T-helper 1 cell treated with Interleukin-12 subunit alpha and Interleukin-12 subunit beta and Interleukin-4 antibody, amounts not matched to agents 30 μg/mL and 1 μg/mL, for 36 hours (primary cell): ENCODE results near the gene RHO.
"Not testable (repeated sequence)": the region's sequence is repeated elsewhere in the genome, so short reads cannot be mapped to it uniquely, and the experiment has no call there.

ENCODE experiments used
- H3K27ac Mint-ChIP-seq: one replicate; pipeline ENCODE4 v1.8.0; 2021; ENCODE audit warnings: mild to moderate bottlenecking, mixed read lengths
- H3K27me3 Mint-ChIP-seq: one replicate; pipeline ENCODE4 v1.8.0; 2021; ENCODE audit warnings: low read depth, mixed read lengths
- H3K36me3 Mint-ChIP-seq: one replicate; pipeline ENCODE4 v1.8.0; 2021; ENCODE audit warnings: low read depth, mixed read lengths
- H3K4me1 Mint-ChIP-seq: one replicate; pipeline ENCODE4 v1.8.0; 2021; ENCODE audit warnings: low read depth, mixed read lengths
- H3K4me3 Mint-ChIP-seq: one replicate; pipeline ENCODE4 v1.8.0; 2021; ENCODE audit warnings: mild to moderate bottlenecking, moderate library complexity, mixed read lengths
- H3K9me3 Mint-ChIP-seq: one replicate; pipeline ENCODE4 v1.8.0; 2021; ENCODE audit warnings: mixed read lengths

RHO gene

GRCh38 chr3:129536804-129537203, 8.4 kb downstream of the RHO start:
- Mint-ChIP-seq H3K9me3 (no peaks in the 10 kb centered on the region), H3K36me3 (no peaks in the 10 kb centered on the region), H3K27ac (no peak overlapping the region), H3K4me1 (no peaks in the 10 kb centered on the region), H3K27me3 (peaks cover 3% of the 10 kb centered on the region), H3K4me3 (no peak overlapping the region)

- H3K4me3 Mint-ChIP-seq, result no peak overlapping the region
- H3K36me3 Mint-ChIP-seq, result no peaks in the 10 kb centered on the region
- H3K27ac Mint-ChIP-seq, result no peak overlapping the region
- H3K9me3 Mint-ChIP-seq, result no peaks in the 10 kb centered on the region
- no peaks in the 10 kb centered on the region for H3K4me1 Mint-ChIP-seq
- H3K27me3 Mint-ChIP-seq, result peaks cover 3% of the 10 kb centered on the region
Observed at GRCh38 chr3:129539206-129539605, 10.8 kb downstream of the RHO start.

GRCh38 chr3:129540776-129541516, 12.5 kb downstream of the RHO start:
- Mint-ChIP-seq H3K4me3 (no peak overlapping the region), H3K9me3 (no peaks in the 10 kb centered on the region), H3K27me3 (peaks cover 3% of the 10 kb centered on the region), H3K27ac (no peak overlapping the region), H3K36me3 (no peaks in the 10 kb centered on the region), H3K4me1 (no peaks in the 10 kb centered on the region)

- Mint-ChIP-seq H3K4me3 (no peak overlapping the region), H3K27ac (no peak overlapping the region), H3K27me3 (peaks cover 3% of the 10 kb centered on the region), H3K36me3 (no peaks in the 10 kb centered on the region), H3K9me3 (no peaks in the 10 kb centered on the region), H3K4me1 (no peaks in the 10 kb centered on the region)
Observed at GRCh38 chr3:129542747-129543146, 14.3 kb downstream of the RHO start.

GRCh38 chr3:129543156-129543790, 14.8 kb downstream of the RHO start, which contains the start of gene H1-8:
Gene H1-8 (plus strand): TSS chr3:129543175. CDS start chr3:129543219, 44 bp downstream.
- no peak within 1 kb of the TSS for H3K4me3 Mint-ChIP-seq
- no peak within 1 kb of the TSS for H3K27ac Mint-ChIP-seq
- no peaks in the 10 kb centered on the region for H3K36me3 Mint-ChIP-seq

GRCh38 chr3:129543999-129544398, 15.6 kb downstream of the RHO start:
- no peak overlapping the region for H3K4me3 Mint-ChIP-seq
- no peaks in the 10 kb centered on the region for H3K9me3 Mint-ChIP-seq
- H3K27me3 Mint-ChIP-seq, result peaks cover 3% of the 10 kb centered on the region
- no peaks in the 10 kb centered on the region for H3K36me3 Mint-ChIP-seq
- no peak overlapping the region for H3K27ac Mint-ChIP-seq
- no peaks in the 10 kb centered on the region for H3K4me1 Mint-ChIP-seq

More at GRCh38 chr3:129543156-129543790, 14.8 kb downstream of the RHO start, which contains the start of gene H1-8:
- peaks cover 3% of the 10 kb centered on the region for H3K27me3 Mint-ChIP-seq
- no peaks in the 10 kb centered on the region for H3K9me3 Mint-ChIP-seq
- no peaks in the 10 kb centered on the region for H3K4me1 Mint-ChIP-seq

- H3K9me3 Mint-ChIP-seq, H3K36me3 Mint-ChIP-seq, H3K27ac Mint-ChIP-seq, H3K4me3 Mint-ChIP-seq, H3K4me1 Mint-ChIP-seq, H3K27me3 Mint-ChIP-seq: not testable (repeated sequence)
Observed at GRCh38 chr3:129545951-129546350, 17.5 kb downstream of the RHO start.

GRCh38 chr3:129547241-129547640, 18.8 kb downstream of the RHO start:
- Mint-ChIP-seq H3K4me3 (no peak overlapping the region), H3K36me3 (no peaks in the 10 kb centered on the region), H3K9me3 (no peaks in the 10 kb centered on the region), H3K27me3 (peaks cover 4% of the 10 kb centered on the region), H3K4me1 (no peaks in the 10 kb centered on the region), H3K27ac (no peak overlapping the region)

- no peaks in the 10 kb centered on the region for H3K36me3 Mint-ChIP-seq
- H3K27me3 Mint-ChIP-seq, result peaks cover 11% of the 10 kb centered on the region
- H3K27ac Mint-ChIP-seq, result no peak overlapping the region
- no peak overlapping the region for H3K4me3 Mint-ChIP-seq
- H3K9me3 Mint-ChIP-seq, result no peaks in the 10 kb centered on the region
- H3K4me1 Mint-ChIP-seq, result no peaks in the 10 kb centered on the region
Observed at GRCh38 chr3:129548104-129548965, 19.9 kb downstream of the RHO start.

- Mint-ChIP-seq H3K27ac (no peak overlapping the region), H3K4me3 (no peak overlapping the region), H3K9me3 (no peaks in the 10 kb centered on the region), H3K27me3 (peaks cover 18% of the 10 kb centered on the region), H3K4me1 (no peaks in the 10 kb centered on the region), H3K36me3 (no peaks in the 10 kb centered on the region)
Observed at GRCh38 chr3:129549006-129549800, 20.8 kb downstream of the RHO start.

- H3K27ac Mint-ChIP-seq, result no peak overlapping the region
Observed at GRCh38 chr3:129549805-129550204, 21.4 kb downstream of the RHO start.

GRCh38 chr3:129552287-129553050, 24.0 kb downstream of the RHO start:
- Mint-ChIP-seq H3K27ac (no peak overlapping the region), H3K4me1 (no peaks in the 10 kb centered on the region), H3K9me3 (no peaks in the 10 kb centered on the region), H3K36me3 (no peaks in the 10 kb centered on the region), H3K27me3 (peaks cover 22% of the 10 kb centered on the region), H3K4me3 (no peak overlapping the region)

More at GRCh38 chr3:129549805-129550204, 21.4 kb downstream of the RHO start:
- H3K4me1 Mint-ChIP-seq, result no peaks in the 10 kb centered on the region
- no peaks in the 10 kb centered on the region for H3K36me3 Mint-ChIP-seq
- H3K27me3 Mint-ChIP-seq, result peaks cover 22% of the 10 kb centered on the region
- no peak overlapping the region for H3K4me3 Mint-ChIP-seq
- H3K9me3 Mint-ChIP-seq, result no peaks in the 10 kb centered on the region

GRCh38 chr3:129553171-129553570, 24.7 kb downstream of the RHO start:
- Mint-ChIP-seq H3K9me3 (no peaks in the 10 kb centered on the region), H3K4me3 (no peak overlapping the region), H3K27ac (no peak overlapping the region), H3K4me1 (no peaks in the 10 kb centered on the region), H3K27me3 (peaks cover 22% of the 10 kb centered on the region), H3K36me3 (no peaks in the 10 kb centered on the region)
